GM12878 (cell line): ENCODE data around the gene RASAL1. TPM values are rescaled to one million over a fixed set of nuclear protein-coding genes. Genes with fewer than 3 reads are reported as not detected.

Source experiments
- ATAC-seq: fragments of 200-7000 bp; cut with Tn5 transposase; 3 replicates; pipeline ENCODE4 v1.9.1; 2020; ENCODE audit warnings: mild to moderate bottlenecking, moderate library complexity
- BruUV-seq: library from RNA; stranded (reverse); fragments of 400-500 nt; replicated peaks from 2 replicates; lab custom pipeline; 2021; lab: Mats Ljungman, UMichigan
- CTCF ChIA-PET: fragments of 300-600 bp; sonication (Branson Sonifier 250); formaldehyde crosslinking; extraction: SDS; loops from one replicate; lab custom pipeline; 2021; ENCODE audit warnings: inconsistent platforms; lab: Yijun Ruan, JAX
- POLR2A ChIA-PET: fragments of 350-600 bp; formaldehyde crosslinking; extraction: SDS; loops from one replicate; lab custom pipeline; 2021; ENCODE audit warnings: inconsistent platforms; lab: Charles Lee
- RAD21 ChIA-PET: fragments of 300-600 bp; sonication (Branson Sonifier 250); formaldehyde crosslinking; loops from one replicate; lab custom pipeline; 2023; ENCODE audit warnings: antibody characterized with exemption; ENCODE audit not compliant: unreplicated experiment; lab: Charles Lee
- SMC1A ChIA-PET: fragments of 300-600 bp; sonication (Branson Sonifier 250); formaldehyde crosslinking; loops from one replicate; lab custom pipeline; 2023; ENCODE audit not compliant: unreplicated experiment, uncharacterized antibody; lab: Charles Lee
- DNase-seq: peaks from one replicate; pipeline ENCODE4 v3.0.0-alpha.2; 2011; ENCODE audit warnings: low read depth, low spot score
- FAIRE-seq: peaks from 3 replicates; lab custom pipeline; 2011; peaks lifted over from hg19 to GRCh38; lab: Jason Lieb, UNC
- H2AFZ ChIP-seq: 2 replicates; pipeline ENCODE4 v1.6.0; 2011; ENCODE audit warnings: low read depth, low read length, control low read depth; ENCODE audit not compliant: control insufficient read depth
- H3K27ac ChIP-seq: 2 replicates; pipeline ENCODE4 v1.5.1; 2011; ENCODE audit warnings: control low read depth; ENCODE audit not compliant: control insufficient read depth, insufficient read depth
- H3K27me3 ChIP-seq, 2 experiments: replicated peaks in 1 of 2; 2 replicates each; pipeline versions ENCODE4 v1.6.0 to v1.6.1; 2011; ENCODE audit warnings: low read length in 1 of 2; ENCODE audit not compliant: control insufficient read depth in 2 of 2, insufficient read depth in 2 of 2
- H3K36me3 ChIP-seq, 2 experiments: 2 replicates each; pipeline ENCODE4 v1.5.1; 2011; ENCODE audit warnings: low read length in 1 of 2; ENCODE audit not compliant: control insufficient read depth in 2 of 2, insufficient read depth in 2 of 2
- H3K4me1 ChIP-seq: 2 replicates; pipeline ENCODE4 v1.6.1; 2011; ENCODE audit warnings: mild to moderate bottlenecking, low read length, moderate library complexity, mixed read lengths; ENCODE audit not compliant: control insufficient read depth, insufficient read depth
- H3K4me2 ChIP-seq: 2 replicates; pipeline ENCODE4 v1.6.0; 2011; ENCODE audit warnings: control low read depth; ENCODE audit not compliant: control insufficient read depth, insufficient read depth
- H3K4me3 ChIP-seq: fragments of 200-600 bp; sonication (generic); 2 replicates; pipeline ENCODE4 v1.5.1; 2016
- H3K79me2 ChIP-seq: 2 replicates; pipeline ENCODE4 v1.6.0; 2011; ENCODE audit warnings: low read length; ENCODE audit not compliant: control insufficient read depth, insufficient read depth
- H3K9ac ChIP-seq: 2 replicates; pipeline ENCODE4 v1.8.0; 2011; ENCODE audit warnings: low read length, control low read depth, mixed read lengths; ENCODE audit not compliant: control insufficient read depth, insufficient read depth
- H3K9me3 ChIP-seq: replicated peaks from 3 replicates; pipeline ENCODE4 v1.5.1; 2011; ENCODE audit warnings: mild to moderate bottlenecking, low read length; ENCODE audit not compliant: control insufficient read depth, insufficient read depth
- H4K20me1 ChIP-seq: 2 replicates; pipeline ENCODE4 v1.6.0; 2011; ENCODE audit not compliant: control insufficient read depth, insufficient read depth
- HDAC6 ChIP-seq: fragments of 200-600 bp; sonication (generic); IDR thresholded peaks from one replicate; pipeline ENCODE4 v1.8.0; 2017; ENCODE audit warnings: antibody characterized with exemption; ENCODE audit not compliant: unreplicated experiment
- NFIC ChIP-seq: IDR thresholded peaks from 2 replicates; pipeline ENCODE4 v1.6.1; 2012; ENCODE audit warnings: low read depth, mild to moderate bottlenecking, inconsistent platforms, low read length, moderate library complexity
- TARDBP ChIP-seq: IDR thresholded peaks from 2 replicates; pipeline ENCODE4 v1.6.1; 2016; ENCODE audit warnings: borderline replicate concordance
- ZBTB11 ChIP-seq: fragments of 450-650 bp; formaldehyde crosslinking; IDR thresholded peaks from 2 replicates; pipeline ENCODE4 v1.5.0; 2022; ENCODE audit warnings: mild to moderate bottlenecking, missing genetic modification characterization
- WGBS: methylation state at CpG from one replicate; pipeline ENCODE4 v1.1.6; 2016; ENCODE audit warnings: low lambda C conversion rate; ENCODE audit not compliant: insufficient replicate concordance, insufficient coverage; ENCODE audit errors: missing lambda C conversion rate; 5-methylcytosine and 5-hydroxymethylcytosine counted together
- in situ Hi-C: fragments of 300-500 bp; cut with MboI; formaldehyde crosslinking; loops from 9 replicates; pipeline ENCODE4 v1.14.3; 2018; ENCODE audit warnings: mixed read lengths
- intact Hi-C: fragments of 100-400 bp; cut with micrococcal nuclease; formaldehyde crosslinking; loops from one replicate; pipeline ENCODE4 v1.14.2; 2022; ENCODE audit not compliant: unreplicated experiment
- polyA plus RNA-seq, 11 experiments: library from polyadenylated mRNA; depleted of rRNA in 4 of 11; unstranded in 6 of 11; stranded (reverse) in 5 of 11; fragments of >200 nt; fragmentation: Nextera tagmentation in 4 of 11; fragmentation: Illumina TruSeq in 1 of 11; extraction: Ambion mirVana in 4 of 11; extraction: Trizol in 1 of 11; gene quantifications; 1 replicate in 1 of 11; 2 replicates in 10 of 11; pipeline versions ENCODE4 v1.2.1 to v1.2.3, GENCODE V29; 2011 to 2016; ENCODE audit warnings: inconsistent platforms in 2 of 11, missing spikeins in 2 of 11, low read depth in 1 of 11
- total RNA-seq, 4 experiments: library from RNA; depleted of rRNA in 3 of 4; stranded (reverse); fragments of >200 nt in 3 of 4; fragmentation: Illumina TruSeq in 1 of 4; extraction: Trizol in 1 of 4; gene quantifications; 2 replicates each; pipeline versions ENCODE4 v1.2.1 to v1.2.3, GENCODE V29; 2013 to 2021
- TF ChIP-seq, protein P1 (sequence below), 3 experiments: IDR thresholded peaks in 2 of 3; conservative IDR thresholded peaks in 1 of 3; 2 replicates each; pipeline ENCODE4 v1.5.1; 2011; ENCODE audit warnings: low read depth in 3 of 3, low read length in 3 of 3, mild to moderate bottlenecking in 3 of 3, control low read depth in 2 of 3, moderate library complexity in 2 of 3, inconsistent platforms in 1 of 3, mixed read lengths in 1 of 3; ENCODE audit not compliant: control insufficient read depth in 2 of 3, insufficient read depth in 1 of 3; ENCODE audit errors: extremely low read depth in 1 of 3

RASAL1 gene
- total and polyA plus RNA-seq, 10 of the 15 experiments (the other 5 are each of a cell fraction or from before 2014, with no cell fraction given): 0.12 to 1.0 (median 0.52) TPM; not detected in 6

- H3K36me3 ChIP-seq: no peaks in the 10 kb centered on the region
- no peaks in the 10 kb centered on the region for H3K9me3 ChIP-seq
- POLR2A ChIA-PET: interaction anchor here (0.5 to 0.7 kb wide), 2 partner anchors 20 to 45 kb away, joined by 3 to 4 read pairs; no protein-coding TSS in a partner anchor
- in situ Hi-C loops (no loop called here), intact Hi-C loops (loop anchor here (5.0 kb wide), 1 partner anchor 43 kb away; no protein-coding TSS in a partner anchor)
- CTCF ChIA-PET: interaction anchor here (0.7 to 1.5 kb wide), 4 partner anchors 10 to 65 kb away, joined by 3 to 5 read pairs (median 4); no protein-coding TSS in a partner anchor
- H3K79me2 ChIP-seq: no peaks in the 10 kb centered on the region
- 33% methylated on average over 5 of the region's 5 CpGs for WGBS
- H3K27me3 ChIP-seq: no peaks in the 10 kb centered on the region; a peak in 1 of 4 replicates
- no peak overlapping the region for H3K9ac ChIP-seq
- ATAC-seq (no peak; the same call in 2 of the 3 replicates), FAIRE-seq (no peak), DNase-seq (no peak)
- H4K20me1 ChIP-seq: no peaks in the 10 kb centered on the region
- RAD21 ChIA-PET: interaction anchor here (1.2 kb wide), 1 partner anchor 63 kb away, joined by 3 read pairs; no protein-coding TSS in a partner anchor
- H3K4me3 ChIP-seq: no peak overlapping the region
- TF ChIP-seq TARDBP: no peak
- no peak for TF ChIP-seq NFIC
- TF ChIP-seq, protein P1, sequence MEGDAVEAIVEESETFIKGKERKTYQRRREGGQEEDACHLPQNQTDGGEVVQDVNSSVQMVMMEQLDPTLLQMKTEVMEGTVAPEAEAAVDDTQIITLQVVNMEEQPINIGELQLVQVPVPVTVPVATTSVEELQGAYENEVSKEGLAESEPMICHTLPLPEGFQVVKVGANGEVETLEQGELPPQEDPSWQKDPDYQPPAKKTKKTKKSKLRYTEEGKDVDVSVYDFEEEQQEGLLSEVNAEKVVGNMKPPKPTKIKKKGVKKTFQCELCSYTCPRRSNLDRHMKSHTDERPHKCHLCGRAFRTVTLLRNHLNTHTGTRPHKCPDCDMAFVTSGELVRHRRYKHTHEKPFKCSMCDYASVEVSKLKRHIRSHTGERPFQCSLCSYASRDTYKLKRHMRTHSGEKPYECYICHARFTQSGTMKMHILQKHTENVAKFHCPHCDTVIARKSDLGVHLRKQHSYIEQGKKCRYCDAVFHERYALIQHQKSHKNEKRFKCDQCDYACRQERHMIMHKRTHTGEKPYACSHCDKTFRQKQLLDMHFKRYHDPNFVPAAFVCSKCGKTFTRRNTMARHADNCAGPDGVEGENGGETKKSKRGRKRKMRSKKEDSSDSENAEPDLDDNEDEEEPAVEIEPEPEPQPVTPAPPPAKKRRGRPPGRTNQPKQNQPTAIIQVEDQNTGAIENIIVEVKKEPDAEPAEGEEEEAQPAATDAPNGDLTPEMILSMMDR (IDR thresholded peaks at IDR 0.05 in 2 of 3, conservative IDR thresholded peaks at IDR 0.05 in 1 of 3; ENCODE audit: control insufficient read depth in 2 of 3, extremely low read depth in 1 of 3, insufficient read depth in 1 of 3, low read depth in 3 of 3, low read length in 3 of 3): no peak
- TF ChIP-seq ZBTB11 (CRISPR knock-in tag): no peak
- TF ChIP-seq HDAC6: no peak
- TF ChIP-seq, all 136 proteins: peak for 0
- BruUV-seq: no TSS peak
- SMC1A ChIA-PET: interaction anchor here (0.7 to 1.5 kb wide), 3 partner anchors 16 to 974 kb away, joined by 3 to 4 read pairs (median 4); no protein-coding TSS in a partner anchor
- H3K4me2 ChIP-seq: no peak overlapping the region
- no peak overlapping the region for H3K27ac ChIP-seq
- no peak overlapping the region for H2AFZ ChIP-seq
- no peaks in the 10 kb centered on the region for H3K4me1 ChIP-seq
These were observed 26.2 kb downstream of the RASAL1 start for GRCh38 chr12:113109360-113109759.
